Glutamatergic neuron (in vitro differentiated cells): Measurements from ENCODE around the gene MAP3K20. TPM values are rescaled to one million over a fixed set of nuclear protein-coding genes. Genes with fewer than 3 reads are reported as not detected.

ENCODE experiments used
- DNase-seq: peaks from one replicate; pipeline ENCODE4 v3.0.0; 2022
- H3K27ac Mint-ChIP-seq: one replicate; pipeline ENCODE4 v1.8.0; 2020; ENCODE audit warnings: mild to moderate bottlenecking, mixed read lengths, inconsistent platforms; ENCODE audit not compliant: unreplicated experiment
- H3K27me3 Mint-ChIP-seq: one replicate; pipeline ENCODE4 v1.8.0; 2020; ENCODE audit warnings: mild to moderate bottlenecking, moderate library complexity, mixed read lengths, inconsistent platforms; ENCODE audit not compliant: unreplicated experiment
- H3K36me3 Mint-ChIP-seq: one replicate; pipeline ENCODE4 v1.8.0; 2020; ENCODE audit warnings: mild to moderate bottlenecking, mixed read lengths, inconsistent platforms; ENCODE audit not compliant: unreplicated experiment
- H3K4me1 Mint-ChIP-seq: one replicate; pipeline ENCODE4 v1.8.0; 2020; ENCODE audit warnings: mild to moderate bottlenecking, low read depth, mixed read lengths, inconsistent platforms; ENCODE audit not compliant: unreplicated experiment
- H3K4me3 Mint-ChIP-seq: one replicate; pipeline ENCODE4 v1.8.0; 2020; ENCODE audit warnings: mild to moderate bottlenecking, mixed read lengths, inconsistent platforms; ENCODE audit not compliant: unreplicated experiment
- H3K9me3 Mint-ChIP-seq: one replicate; pipeline ENCODE4 v1.8.0; 2020; ENCODE audit warnings: mild to moderate bottlenecking, moderate library complexity, mixed read lengths, inconsistent platforms; ENCODE audit not compliant: unreplicated experiment
- total RNA-seq: library from RNA; stranded (reverse); fragmentation: NEBNext Ultra II Directional; extraction: Animal tissue kit (Norgen Biotek cat#: 25700); gene quantifications from one replicate; pipeline ENCODE4 v1.2.1, GENCODE V29; 2021; ENCODE audit not compliant: unreplicated experiment
- TF ChIP-seq, protein P1 (sequence below): fragments of 200-600 bp; sonication (generic); IDR thresholded peaks from one replicate; pipeline ENCODE4 v1.5.0; 2021; ENCODE audit not compliant: partially characterized antibody, unreplicated experiment

Gene MAP3K20
- total RNA-seq, 1 donor from 2014 or later: 0.76 TPM

DNA sequence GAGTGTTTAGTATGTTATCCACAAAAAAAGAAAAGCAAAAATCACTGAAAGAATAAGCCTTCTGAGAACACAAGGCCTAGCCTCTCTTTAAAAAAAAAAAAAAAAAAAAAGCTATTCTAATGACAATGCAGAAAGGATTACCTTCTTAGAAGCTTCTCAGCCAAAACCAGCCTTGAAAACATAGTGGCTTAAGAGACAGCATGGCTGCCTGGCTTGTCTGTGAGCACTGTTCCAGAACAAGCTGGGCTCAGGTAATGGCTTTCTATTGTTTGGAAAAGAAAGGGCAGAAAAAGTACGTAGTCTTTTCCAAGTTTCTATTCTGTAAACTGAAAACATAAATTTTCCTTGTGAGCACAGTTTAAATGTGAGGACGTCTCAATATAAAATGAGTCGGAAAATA is 119.5 kb downstream of the MAP3K20 start:
- no peak overlapping the region for H3K4me3 Mint-ChIP-seq
- no peak overlapping the region for H3K27ac Mint-ChIP-seq
- H3K4me1 Mint-ChIP-seq: no peaks in the 10 kb centered on the region

DNA sequence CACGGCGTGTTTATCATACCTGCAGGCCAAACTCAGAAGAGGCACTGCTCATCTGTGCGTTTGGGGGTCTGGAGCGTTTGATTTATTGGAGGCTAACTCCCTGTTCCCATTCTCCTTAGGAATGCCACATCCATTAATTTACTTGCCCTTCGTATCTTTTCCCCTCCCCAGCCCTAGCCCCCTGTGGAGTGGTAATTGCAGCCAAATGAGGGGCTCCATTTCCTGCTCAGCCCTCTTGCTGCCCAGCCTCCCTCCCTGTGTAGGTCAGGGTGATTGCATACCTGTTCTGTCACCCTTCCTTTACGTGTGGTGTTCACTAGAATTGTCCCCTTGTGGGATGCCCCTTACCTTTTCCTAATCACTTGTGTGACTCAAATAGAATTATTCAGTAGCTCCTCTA is 120.4 kb downstream of the MAP3K20 start:
- Mint-ChIP-seq H3K4me1 (no peaks in the 10 kb centered on the region), H3K27me3 (no peaks in the 10 kb centered on the region), H3K9me3 (no peaks in the 10 kb centered on the region), H3K27ac (no peak overlapping the region), H3K4me3 (no peak overlapping the region), H3K36me3 (no peaks in the 10 kb centered on the region)
- TF ChIP-seq, protein P1, sequence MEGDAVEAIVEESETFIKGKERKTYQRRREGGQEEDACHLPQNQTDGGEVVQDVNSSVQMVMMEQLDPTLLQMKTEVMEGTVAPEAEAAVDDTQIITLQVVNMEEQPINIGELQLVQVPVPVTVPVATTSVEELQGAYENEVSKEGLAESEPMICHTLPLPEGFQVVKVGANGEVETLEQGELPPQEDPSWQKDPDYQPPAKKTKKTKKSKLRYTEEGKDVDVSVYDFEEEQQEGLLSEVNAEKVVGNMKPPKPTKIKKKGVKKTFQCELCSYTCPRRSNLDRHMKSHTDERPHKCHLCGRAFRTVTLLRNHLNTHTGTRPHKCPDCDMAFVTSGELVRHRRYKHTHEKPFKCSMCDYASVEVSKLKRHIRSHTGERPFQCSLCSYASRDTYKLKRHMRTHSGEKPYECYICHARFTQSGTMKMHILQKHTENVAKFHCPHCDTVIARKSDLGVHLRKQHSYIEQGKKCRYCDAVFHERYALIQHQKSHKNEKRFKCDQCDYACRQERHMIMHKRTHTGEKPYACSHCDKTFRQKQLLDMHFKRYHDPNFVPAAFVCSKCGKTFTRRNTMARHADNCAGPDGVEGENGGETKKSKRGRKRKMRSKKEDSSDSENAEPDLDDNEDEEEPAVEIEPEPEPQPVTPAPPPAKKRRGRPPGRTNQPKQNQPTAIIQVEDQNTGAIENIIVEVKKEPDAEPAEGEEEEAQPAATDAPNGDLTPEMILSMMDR: no peak
- no peak for DNase-seq

More for the DNA sequence above, 119.5 kb downstream of the MAP3K20 start:
- Mint-ChIP-seq H3K36me3 (no peaks in the 10 kb centered on the region), H3K9me3 (no peaks in the 10 kb centered on the region), H3K27me3 (no peaks in the 10 kb centered on the region)
- no peak for DNase-seq
- TF ChIP-seq, protein P1: no peak

DNA sequence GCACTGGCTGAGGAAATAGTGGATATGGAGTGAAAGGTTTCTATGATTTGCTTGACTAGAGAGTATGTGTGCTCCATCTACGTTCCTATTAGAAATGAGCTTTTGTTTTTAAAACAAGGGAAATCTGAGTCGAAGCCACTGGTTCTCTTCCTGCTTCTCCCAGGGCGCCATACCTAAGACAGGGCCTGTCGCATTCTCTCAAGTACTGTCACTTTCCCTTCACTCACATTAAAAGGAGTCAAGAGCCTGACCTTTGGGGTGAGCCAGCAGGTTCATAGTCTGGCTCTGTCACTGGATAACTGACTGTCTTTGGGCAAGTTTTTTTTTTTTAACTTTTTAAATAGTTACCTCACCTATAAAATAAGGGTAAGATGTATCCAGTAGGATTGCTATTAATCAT is 121.0 kb downstream of the MAP3K20 start:
- H3K27ac Mint-ChIP-seq: no peak overlapping the region
- TF ChIP-seq, protein P1: no peak
- no peak for DNase-seq
- H3K4me3 Mint-ChIP-seq: no peak overlapping the region
- no peaks in the 10 kb centered on the region for H3K9me3 Mint-ChIP-seq
- no peaks in the 10 kb centered on the region for H3K4me1 Mint-ChIP-seq
- H3K27me3 Mint-ChIP-seq: no peaks in the 10 kb centered on the region
- no peaks in the 10 kb centered on the region for H3K36me3 Mint-ChIP-seq

DNA sequence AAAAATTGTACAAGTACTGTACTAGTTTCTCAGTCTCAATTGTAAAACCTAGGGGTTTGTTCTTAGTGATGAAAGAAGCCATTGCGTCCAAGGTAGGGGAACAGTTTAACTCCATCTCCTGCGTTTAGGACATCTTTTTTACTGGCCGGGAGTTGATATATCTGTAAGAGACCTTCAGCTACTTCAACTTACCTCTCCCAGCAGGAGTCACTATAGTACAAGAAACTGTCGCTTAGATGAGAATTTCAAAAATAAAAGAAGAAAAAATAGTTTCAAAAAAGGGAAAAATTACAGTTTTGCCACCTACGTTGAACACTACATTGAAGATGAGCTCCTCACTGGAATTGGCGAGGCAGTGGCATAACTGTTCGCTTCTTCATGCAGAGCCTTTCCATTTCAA is 122.7 kb downstream of the MAP3K20 start:
- TF ChIP-seq, protein P1: no peak
- DNase-seq: no peak
- Mint-ChIP-seq H3K36me3 (no peaks in the 10 kb centered on the region), H3K27me3 (no peaks in the 10 kb centered on the region), H3K4me1 (no peaks in the 10 kb centered on the region), H3K9me3 (no peaks in the 10 kb centered on the region), H3K27ac (no peak overlapping the region), H3K4me3 (no peak overlapping the region)

DNA sequence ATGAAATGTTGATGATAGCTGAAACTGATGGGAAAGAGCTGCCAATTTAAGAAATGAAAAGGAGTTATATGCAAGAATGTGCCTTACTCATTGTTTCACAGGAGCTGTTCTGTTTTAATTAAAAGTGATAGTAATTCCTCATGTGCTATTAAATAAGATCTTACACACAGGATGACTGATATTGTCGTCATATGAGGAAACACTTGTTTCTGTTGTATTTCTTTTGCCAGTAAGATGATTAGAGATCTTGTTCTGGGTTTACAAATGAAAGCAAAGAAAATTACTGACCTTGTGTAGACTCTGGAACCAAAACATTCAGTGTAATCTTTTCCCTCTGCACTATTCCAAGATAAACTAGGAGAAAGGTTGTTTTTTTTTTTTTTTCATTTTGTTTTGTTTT is 123.6 kb downstream of the MAP3K20 start:
- Mint-ChIP-seq H3K9me3 (no peaks in the 10 kb centered on the region), H3K36me3 (no peaks in the 10 kb centered on the region), H3K4me1 (no peaks in the 10 kb centered on the region), H3K27me3 (no peaks in the 10 kb centered on the region), H3K27ac (no peak overlapping the region), H3K4me3 (no peak overlapping the region)
- no peak for DNase-seq
- TF ChIP-seq, protein P1: no peak
